Gastrocnemius medialis (tissue), 4 donors: ENCODE measurements around the gene GULP1.

Source experiments
- POLR2A ChIP-seq, 2 donors: fragments of 450-650 bp; IDR thresholded peaks; one replicate each; pipeline ENCODE4 v1.6.1; 2017; ENCODE audit warnings: antibody characterized with exemption in 2 of 2, mild to moderate bottlenecking in 2 of 2, moderate library complexity in 2 of 2
- TF ChIP-seq, protein P1 (sequence below), 5 experiments: fragments of 450-650 bp in 3 of 5; fragments of 200-600 bp in 2 of 5; sonication (generic) in 2 of 5; IDR thresholded peaks in 4 of 5; conservative IDR thresholded peaks in 1 of 5; 1 replicate in 4 of 5; 2 replicates in 1 of 5; pipeline ENCODE4 v1.5.1; 2016 to 2019; ENCODE audit warnings: antibody characterized with exemption in 5 of 5, mild to moderate bottlenecking in 3 of 5, moderate library complexity in 3 of 5

DNA sequence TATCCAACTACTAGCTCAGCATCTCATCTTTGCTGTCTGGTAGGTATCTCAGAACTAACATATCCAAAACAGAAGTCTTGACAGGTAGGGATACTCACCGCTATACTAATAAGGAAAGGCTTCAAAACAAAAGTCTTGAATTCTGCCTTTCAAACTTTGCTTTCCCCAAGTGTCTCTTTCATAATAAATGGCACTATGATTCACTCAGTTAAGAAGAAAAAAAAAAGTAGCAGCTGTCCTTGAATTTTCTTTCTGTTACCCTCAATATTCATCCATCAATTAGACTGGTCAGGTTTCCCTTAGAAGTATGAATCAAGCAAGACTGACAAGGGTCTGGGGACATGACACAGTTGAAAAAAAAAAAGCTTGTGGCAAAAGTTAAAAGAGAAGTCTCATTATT, 175.1 kb downstream of the GULP1 start:
- TF ChIP-seq, protein P1, sequence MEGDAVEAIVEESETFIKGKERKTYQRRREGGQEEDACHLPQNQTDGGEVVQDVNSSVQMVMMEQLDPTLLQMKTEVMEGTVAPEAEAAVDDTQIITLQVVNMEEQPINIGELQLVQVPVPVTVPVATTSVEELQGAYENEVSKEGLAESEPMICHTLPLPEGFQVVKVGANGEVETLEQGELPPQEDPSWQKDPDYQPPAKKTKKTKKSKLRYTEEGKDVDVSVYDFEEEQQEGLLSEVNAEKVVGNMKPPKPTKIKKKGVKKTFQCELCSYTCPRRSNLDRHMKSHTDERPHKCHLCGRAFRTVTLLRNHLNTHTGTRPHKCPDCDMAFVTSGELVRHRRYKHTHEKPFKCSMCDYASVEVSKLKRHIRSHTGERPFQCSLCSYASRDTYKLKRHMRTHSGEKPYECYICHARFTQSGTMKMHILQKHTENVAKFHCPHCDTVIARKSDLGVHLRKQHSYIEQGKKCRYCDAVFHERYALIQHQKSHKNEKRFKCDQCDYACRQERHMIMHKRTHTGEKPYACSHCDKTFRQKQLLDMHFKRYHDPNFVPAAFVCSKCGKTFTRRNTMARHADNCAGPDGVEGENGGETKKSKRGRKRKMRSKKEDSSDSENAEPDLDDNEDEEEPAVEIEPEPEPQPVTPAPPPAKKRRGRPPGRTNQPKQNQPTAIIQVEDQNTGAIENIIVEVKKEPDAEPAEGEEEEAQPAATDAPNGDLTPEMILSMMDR (IDR thresholded peaks at IDR 0.05 in 4 of 5, conservative IDR thresholded peaks at IDR 0.05 in 1 of 5): no peak
- no peak for TF ChIP-seq POLR2A (IDR thresholded peaks at IDR 0.05)
